ENCODE measurements around the gene TIMP1. TPM values are rescaled to one million over a fixed set of nuclear protein-coding genes. Genes with fewer than 3 reads are reported as not detected.
A peak's percentile ranks its signal among the peaks of the same experiment; 100 is the strongest.

The TIMP1 gene
- 41.0 and 123 TPM in 2 replicates for total RNA-seq

- peak; percentile 81 for DNase-seq (ENCODE audit: low read depth)
Observed at GRCh38 chrX:47581731-47582647, at the start of gene TIMP1. Gene TIMP1, plus strand, starts transcription at chrX:47582436. Its CDS starts 980 bp downstream, at chrX:47583416.

GRCh38 chrX:47539860-47540259 lies 42.4 kb upstream of the TIMP1 start:
- DNase-seq (ENCODE audit: low read depth), result no peak

GRCh38 chrX:47540754-47541538 lies 41.3 kb upstream of the TIMP1 start:
- DNase-seq (ENCODE audit: low read depth), result peak; percentile 92

- no peak for DNase-seq (ENCODE audit: low read depth)
Observed at GRCh38 chrX:47543496-47543895, 38.7 kb upstream of the TIMP1 start.

DNA sequence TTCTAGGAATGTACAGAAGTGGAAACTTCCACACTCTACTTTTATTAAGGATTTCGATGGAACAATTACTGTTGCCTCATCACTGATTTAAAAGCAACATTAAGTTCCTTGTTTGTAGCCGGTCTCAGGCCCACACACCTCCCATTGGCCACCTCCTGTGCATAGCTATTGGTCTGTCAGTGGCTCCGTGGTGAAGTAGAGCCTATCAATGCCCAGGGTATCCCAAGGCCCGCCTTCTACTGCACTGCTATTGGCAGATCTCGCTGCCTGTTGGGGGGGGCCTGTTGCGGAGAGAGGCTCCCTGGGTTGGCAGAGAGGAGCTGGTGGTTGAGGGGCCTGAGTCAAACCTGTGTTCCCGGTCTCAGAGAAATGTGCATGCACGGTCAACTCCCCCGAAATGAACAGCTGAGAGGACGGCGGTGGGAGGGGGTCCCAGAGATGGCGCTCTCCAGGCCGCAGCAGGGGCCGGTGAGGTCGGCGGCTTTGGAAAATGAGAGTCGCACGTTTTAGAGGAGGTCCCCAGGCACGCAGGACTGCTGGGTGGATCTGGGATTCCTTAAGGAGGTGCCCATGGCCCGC lies 26.1 kb upstream of the TIMP1 start:
- DNase-seq (ENCODE audit: low read depth), result peak; percentile 91

GRCh38 chrX:47558436-47558835 lies 23.8 kb upstream of the TIMP1 start:
- no peak for DNase-seq (ENCODE audit: low read depth)

- DNase-seq (ENCODE audit: low read depth), result no peak
Observed at GRCh38 chrX:47560179-47560933, 21.9 kb upstream of the TIMP1 start.

- DNase-seq (ENCODE audit: low read depth), result peak; percentile 96
Observed at GRCh38 chrX:47560934-47561658, 21.1 kb upstream of the TIMP1 start, which contains the start of gene ARAF. Gene ARAF, plus strand, starts transcription at chrX:47561205. Its CDS starts 1,763 bp downstream, at chrX:47562968.

DNA sequence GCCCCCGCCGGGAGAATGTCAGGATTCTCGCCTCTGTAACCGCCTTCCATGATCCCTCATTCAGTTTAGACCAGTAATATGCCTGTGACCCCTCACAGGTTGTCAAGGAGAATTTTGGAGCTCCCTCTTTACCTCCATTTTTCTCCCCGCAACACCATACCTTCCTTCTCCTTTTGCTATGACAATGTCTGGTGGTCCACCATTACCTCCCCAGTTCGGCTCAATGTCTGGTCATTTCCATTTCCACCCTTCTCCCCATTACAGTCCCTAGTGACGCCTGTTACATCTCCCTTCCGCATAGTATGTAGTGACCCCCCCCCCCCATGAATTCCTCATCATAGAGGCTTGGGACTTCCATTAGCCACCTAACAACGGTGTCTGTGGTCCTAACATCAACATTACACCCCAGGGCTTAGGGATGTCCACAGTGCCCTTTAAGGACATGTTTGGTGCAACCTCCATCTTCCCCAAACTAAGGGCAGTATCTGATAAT lies 20.5 kb upstream of the TIMP1 start:
- DNase-seq (ENCODE audit: low read depth), result no peak

DNA sequence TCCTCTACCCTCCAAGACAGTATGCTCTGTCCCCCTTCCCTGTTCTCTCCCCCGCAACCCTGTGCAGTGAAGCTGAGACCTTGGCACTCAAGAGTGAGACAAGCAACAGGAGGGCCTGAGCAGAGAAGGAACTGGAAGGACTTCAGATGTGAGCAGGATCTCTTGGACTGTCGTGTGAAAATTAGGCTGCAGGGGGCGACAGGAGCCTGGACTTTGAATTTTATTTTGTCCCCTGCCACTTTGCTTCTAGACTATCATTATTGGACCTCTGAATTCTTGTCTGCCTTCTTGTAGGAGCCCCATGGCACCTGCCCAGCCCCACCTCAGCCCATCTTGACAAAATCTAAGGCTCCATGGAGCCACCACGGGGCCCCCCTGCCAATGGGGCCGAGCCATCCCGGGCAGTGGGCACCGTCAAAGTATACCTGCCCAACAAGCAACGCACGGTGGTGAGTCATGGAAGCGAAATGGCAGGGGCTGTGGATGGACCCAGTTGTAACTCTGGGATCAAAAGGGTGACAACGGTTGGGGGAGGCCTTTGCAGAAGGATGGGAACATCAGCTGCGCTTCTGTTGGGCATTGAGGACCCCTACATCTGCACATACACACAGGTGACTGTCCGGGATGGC lies 19.5 kb upstream of the TIMP1 start:
- no peak for DNase-seq (ENCODE audit: low read depth)

DNA sequence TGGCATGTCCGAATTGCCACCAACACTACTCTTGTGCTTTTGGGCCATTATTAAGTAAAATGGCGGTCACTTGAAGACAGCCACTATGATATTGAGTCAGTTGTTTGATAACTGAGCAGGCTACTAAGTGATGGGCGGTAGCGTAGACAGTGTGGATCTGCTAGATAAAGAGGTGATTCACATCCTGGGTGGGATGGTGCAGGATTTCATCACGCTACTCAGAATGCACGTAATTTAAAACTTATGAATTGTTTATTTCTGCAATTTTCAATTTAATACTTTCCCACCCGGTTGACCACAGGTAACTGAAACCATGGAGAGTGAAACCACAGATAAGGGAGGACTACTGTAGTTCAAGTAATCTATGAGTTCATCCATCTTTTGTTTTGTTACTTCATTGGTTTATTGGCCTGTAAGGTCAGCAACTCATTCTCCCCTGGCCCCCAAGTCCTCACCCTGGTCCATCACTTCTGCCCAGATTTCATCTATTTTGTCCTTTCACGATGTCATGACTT lies 18.4 kb upstream of the TIMP1 start:
- DNase-seq (ENCODE audit: low read depth), result no peak

DNA sequence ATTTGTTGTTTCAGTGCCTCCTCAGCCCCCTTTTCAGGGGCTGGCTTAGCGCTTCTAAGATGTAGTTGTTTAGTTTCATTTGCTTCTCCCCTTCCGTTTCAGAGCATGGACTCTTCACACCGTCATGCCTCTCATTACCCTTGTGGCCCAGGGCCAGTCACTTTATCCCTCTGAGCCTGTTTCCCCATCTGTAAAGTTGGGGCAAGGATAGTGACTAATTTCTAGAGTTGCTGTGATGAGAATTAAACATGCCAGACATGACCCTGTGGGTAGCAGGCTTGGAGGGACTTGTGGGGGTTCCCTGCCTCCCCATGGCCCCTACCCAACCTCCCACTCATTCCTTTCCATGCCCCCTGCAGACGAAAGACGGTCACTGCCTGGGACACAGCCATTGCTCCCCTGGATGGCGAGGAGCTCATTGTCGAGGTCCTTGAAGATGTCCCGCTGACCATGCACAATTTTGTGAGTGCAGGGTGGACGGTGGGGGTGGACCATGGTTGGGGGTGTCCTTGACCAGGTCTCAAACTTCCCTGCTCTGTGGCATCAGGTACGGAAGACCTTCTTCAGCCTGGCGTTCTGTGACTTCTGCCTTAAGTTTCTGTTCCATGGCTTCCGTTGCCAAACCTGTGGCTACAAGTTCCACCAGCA lies 17.7 kb upstream of the TIMP1 start:
- no peak for DNase-seq (ENCODE audit: low read depth)

- DNase-seq (ENCODE audit: low read depth), result no peak
Observed at GRCh38 chrX:47566841-47567240, 15.4 kb upstream of the TIMP1 start.

DNA sequence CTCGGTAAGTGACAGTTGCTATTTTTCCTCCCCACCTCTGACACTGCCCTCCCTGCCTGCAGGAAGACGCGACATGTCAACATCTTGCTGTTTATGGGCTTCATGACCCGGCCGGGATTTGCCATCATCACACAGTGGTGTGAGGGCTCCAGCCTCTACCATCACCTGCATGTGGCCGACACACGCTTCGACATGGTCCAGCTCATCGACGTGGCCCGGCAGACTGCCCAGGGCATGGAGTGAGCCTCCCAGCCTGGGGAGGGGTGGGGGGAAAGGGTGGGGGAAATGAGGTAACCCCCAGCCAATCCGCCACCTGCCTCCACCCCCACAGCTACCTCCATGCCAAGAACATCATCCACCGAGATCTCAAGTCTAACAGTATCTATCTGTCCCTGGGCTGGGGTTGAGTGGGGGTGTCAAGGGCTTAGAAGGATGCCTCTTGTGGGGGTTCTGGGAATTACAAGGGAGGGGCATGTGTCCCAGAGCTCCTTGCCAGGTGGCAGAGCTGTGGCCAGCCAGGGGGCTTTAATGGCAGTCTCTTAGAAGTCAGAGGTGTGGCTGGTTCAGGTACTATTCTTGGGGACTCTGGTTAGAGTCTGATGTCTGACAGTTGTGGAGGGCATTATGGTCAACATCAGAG lies 13.5 kb upstream of the TIMP1 start:
- no peak for DNase-seq (ENCODE audit: low read depth)

DNA sequence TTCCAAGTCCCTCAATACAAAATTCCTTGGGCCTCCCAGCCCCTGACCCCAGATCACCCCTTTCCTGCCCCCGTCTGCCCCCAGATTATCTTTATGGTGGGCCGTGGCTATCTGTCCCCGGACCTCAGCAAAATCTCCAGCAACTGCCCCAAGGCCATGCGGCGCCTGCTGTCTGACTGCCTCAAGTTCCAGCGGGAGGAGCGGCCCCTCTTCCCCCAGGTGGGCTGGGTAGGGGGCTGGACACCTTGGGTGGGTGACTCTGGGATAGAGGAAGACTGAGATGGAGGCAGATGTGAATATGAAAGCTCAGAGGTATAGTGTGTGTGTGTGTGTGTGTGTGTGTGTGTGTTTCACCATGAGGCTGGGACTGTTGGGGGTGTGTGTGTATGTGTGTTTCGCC lies 11.4 kb upstream of the TIMP1 start:
- no peak for DNase-seq (ENCODE audit: low read depth)

DNA sequence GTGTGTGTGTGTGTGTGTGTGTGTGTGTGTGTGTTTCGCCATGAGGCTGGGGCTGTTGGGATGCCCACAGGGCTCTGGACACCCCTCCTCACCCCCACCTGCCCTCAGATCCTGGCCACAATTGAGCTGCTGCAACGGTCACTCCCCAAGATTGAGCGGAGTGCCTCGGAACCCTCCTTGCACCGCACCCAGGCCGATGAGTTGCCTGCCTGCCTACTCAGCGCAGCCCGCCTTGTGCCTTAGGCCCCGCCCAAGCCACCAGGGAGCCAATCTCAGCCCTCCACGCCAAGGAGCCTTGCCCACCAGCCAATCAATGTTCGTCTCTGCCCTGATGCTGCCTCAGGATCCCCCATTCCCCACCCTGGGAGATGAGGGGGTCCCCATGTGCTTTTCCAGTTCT lies 11.0 kb upstream of the TIMP1 start:
- no peak for DNase-seq (ENCODE audit: low read depth)

- no peak for DNase-seq (ENCODE audit: low read depth)
Observed at GRCh38 chrX:47571896-47572295, 10.3 kb upstream of the TIMP1 start.

- DNase-seq (ENCODE audit: low read depth), result no peak
Observed at GRCh38 chrX:47572773-47573340, 9.4 kb upstream of the TIMP1 start.

Data from renal cortical epithelial cell (primary cell).